GM18505 (cell line): ENCODE data around the gene MBP.

ENCODE experiments used
- ATAC-seq: cut with Tn5 transposase; IDR thresholded peaks from one replicate; pipeline ENCODE4 v1.9.1; 2021; ENCODE audit not compliant: unreplicated experiment
- POLR2A ChIP-seq: IDR thresholded peaks from 4 replicates; pipeline ENCODE4 v1.6.1; 2011; ENCODE audit warnings: borderline replicate concordance; ENCODE audit not compliant: insufficient read depth, insufficient read length; ENCODE audit errors: extremely low read depth

Gene MBP

DNA sequence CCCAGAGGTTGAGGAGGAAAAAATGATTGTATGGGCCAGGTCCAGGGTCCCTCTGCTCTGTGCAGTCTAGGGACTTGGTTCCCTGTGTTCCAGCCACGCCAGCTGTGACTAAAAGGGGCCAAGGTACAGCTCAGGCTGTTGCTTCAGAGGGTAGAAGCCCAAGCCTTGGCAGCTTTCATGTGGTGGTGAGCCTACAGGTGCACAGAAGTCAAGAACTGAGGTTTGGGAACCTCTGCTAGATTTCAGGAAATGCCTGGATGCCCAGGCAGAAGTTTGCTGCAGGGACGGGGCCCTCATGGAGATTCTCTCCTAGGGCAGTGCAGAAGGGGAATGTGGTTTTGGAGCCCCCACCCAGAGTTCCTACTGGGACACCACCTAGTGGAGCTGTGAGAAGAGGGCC lies 10.6 kb upstream of the MBP start:
- no peak for ATAC-seq
- no peak for TF ChIP-seq POLR2A

DNA sequence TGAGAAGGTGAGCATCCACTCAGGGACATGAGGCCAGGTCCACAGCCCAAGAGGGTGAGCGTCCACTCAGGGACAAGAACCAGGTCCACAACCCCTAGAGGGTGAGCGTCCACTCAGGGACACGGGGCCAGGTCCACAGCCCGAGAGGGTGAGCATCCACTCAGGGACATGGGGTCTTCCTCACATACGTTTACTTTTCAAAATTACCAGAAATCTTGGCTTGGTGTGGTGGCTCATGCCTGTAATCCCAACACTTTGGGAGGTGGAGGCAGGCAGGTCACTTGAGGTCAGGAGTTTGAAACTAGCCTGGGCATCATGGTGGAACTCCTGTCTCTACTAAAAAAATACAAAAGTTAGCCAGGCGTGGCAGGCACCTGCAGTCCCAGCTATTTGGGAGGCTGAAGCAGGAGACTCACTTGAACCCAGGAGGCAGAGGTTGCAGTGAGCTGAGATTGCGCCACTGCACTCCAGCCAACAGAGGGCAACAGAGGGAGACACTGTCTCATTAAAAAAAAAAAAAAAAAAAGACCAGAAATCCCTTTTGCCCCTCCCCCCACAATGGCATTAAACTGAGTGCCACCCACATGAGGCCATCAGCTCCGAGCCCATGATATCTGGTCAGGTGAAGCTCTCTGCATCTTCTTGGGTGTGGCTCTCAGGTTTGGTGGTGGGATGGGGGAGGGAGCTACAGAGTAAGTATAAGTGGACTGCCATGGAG lies 9.0 kb upstream of the MBP start:
- ATAC-seq = no peak
- TF ChIP-seq POLR2A = no peak

DNA sequence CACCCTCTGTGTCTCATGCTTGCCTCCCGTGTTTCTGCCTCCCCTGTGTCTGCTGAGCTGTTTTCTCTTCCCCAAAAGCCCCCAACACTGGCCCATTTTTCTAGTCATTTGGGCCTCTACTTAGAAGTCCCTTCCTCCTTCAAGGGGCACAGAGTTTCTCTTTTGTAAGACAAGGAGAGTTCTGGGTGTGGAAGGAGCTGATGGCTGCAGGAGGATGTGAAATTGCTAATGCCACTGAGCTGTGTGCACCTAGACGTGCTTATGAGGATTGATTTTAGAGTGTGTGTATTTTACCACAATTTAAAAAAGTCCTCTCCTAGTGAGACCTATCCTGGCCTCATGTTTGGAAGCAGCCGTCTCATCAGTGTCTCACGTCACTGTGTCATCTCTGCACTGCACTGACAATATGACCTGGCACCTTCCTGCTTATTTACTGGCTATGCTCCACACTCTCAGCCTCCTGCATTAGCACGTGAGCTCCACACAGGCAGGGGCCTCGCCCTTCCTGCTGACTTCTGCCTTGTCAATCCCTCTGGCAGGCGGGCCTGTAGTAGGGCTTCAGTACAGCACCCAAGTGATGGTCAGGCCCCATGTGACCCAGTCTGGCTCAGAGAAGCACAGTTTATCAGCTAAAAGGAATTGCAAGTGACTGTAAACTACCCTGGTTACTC lies 8.0 kb upstream of the MBP start:
- TF ChIP-seq POLR2A = no peak
- no peak for ATAC-seq

DNA sequence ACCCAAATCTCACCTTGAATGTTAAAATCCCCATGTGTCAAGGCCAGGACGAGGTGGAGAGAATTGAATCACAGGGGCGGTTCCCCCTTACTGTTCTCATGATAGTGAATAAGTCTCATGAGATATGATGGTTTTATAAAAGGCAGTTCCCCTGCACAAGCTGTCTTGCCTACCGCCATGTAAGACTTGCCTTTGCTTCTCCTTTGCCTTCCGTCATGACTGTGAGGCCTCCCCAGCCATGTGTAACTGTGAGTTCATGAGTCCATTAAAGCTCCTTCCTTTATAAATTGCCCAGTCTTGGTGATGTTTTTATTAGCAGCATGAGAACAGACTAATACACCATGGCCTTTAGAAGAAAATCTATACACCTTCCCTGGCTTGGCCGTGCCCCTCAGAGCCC lies 7.4 kb upstream of the MBP start:
- no peak for TF ChIP-seq POLR2A
- ATAC-seq = no peak

DNA sequence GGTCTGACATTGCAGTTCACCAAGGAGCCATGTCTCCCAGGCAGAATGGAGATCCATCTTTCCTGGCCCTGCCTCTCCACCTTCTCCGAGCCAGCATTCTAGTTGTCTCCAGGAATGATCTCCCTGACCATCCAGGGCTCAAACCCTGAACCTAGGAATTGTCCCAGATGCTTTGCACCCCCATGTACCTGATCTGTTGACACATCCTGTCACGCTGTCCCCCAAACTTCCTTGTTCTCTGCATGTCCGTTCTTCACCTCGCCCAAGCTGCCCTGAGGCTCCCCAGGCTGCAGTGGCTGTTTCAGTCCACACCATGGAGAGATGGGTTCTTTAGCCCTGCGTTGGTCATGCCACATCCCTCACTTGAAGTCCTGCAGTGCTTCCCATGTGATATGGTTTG lies 7.0 kb upstream of the MBP start:
- no peak for ATAC-seq
- TF ChIP-seq POLR2A = no peak

DNA sequence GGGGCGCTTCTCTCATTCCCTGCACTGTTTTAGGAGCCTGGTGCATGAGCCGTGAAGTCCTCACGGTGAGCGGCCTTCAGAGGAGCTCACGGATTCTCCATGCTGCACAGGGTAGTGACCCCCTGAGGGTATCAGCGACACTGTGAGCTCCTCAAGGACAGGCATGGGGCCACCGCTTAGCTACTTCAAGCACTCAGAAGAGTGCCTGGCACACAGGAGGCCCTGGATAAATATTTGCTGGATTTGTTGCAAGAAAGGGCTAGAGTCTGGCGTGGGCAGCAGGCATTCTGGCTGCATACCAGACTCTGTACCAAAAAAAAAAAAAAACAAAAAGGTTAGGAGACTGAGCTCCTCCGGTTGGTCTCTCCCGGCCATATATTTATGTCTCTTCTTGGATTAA lies 5.7 kb upstream of the MBP start:
- no peak for TF ChIP-seq POLR2A
- no peak for ATAC-seq

DNA sequence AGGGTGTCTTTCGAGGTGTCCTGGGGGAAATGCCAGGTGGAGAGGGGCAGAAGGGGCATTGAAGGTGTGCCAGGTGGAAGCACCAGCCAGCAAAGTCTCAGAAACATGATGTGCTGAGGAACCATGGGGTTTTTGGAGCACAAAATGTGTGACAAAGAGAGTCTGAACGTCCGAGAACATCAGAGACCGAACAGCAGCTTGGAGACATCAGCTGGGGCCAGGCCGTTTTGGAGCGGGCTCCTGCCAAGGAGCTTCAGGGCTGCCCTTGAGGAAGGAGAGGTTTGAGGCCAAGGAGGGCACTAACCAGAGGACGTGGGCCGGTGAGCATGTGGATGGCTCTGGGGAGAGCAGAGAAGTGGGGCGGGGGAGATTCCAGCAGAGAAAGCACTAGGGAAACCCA lies 5.3 kb upstream of the MBP start:
- ATAC-seq = no peak
- TF ChIP-seq POLR2A = no peak

DNA sequence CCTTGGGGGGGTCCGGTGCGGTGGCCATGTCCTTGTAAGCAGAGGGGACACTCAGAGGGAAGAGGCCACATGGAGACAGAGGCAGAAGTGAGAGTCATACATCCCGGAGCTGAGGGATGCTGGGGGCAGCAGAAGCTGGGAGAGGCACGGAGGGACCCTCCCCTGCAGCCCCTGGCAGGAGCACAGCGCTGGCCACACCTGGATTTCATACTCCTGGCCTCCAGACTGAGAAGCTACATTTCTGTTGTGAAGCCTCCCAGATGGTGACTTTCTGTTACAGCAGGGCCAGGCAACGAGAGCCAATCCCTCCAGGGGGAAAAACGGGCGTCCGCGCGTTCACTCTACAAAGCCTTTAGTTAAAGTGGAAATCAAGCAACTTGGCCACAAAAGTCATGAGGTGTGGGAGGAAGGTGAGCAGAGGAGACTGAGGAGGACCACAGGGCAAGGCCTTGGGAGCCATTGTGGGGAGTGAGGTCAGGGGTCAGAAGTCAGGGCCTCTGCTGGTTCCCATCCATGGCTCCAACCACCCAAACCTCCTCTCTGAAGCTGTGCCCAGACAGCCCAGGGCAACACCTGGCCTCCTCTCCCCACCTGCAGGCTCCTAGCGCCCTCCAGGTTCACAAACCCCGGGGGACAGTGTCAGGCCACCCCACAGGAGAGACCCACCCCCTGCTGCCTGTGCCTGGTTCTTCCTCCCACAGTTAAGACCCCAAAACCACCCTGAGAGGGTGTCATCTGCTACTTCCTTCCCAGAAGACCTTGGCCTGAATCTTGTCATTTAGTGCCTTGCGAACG lies 4.5 kb upstream of the MBP start:
- no peak for TF ChIP-seq POLR2A
- no peak for ATAC-seq

DNA sequence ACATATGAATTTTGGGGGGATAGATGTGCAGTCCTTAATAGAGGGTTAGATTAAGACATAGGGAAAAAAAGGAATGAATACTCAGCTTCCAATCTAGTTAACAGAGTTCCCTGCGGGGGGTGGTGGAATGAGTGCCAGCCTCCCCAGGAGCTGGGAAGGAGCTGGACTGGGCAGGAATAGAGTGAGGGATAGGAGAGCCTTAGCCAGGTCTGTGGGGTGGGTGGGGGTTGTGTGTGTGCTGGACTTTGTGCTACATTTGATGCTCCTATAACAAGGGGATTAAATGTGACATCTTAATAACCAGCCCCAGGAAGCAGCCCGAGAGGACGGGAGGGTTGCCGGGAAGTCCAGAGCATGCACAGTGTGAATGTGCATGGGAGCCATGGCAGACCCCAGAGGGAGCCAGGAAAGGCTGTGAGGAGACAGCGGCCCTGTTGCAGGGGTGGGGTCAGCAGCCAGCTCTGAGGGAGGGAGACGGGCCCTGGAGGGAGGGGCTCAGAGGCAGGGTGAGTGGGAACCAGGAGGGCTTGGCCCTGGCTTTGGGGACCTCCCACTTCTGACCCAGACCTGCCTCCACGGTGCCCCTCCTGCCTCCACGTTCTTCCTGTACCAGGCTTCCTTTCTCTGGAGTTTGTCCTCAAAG lies 3.6 kb upstream of the MBP start:
- ATAC-seq = no peak
- TF ChIP-seq POLR2A = no peak

DNA sequence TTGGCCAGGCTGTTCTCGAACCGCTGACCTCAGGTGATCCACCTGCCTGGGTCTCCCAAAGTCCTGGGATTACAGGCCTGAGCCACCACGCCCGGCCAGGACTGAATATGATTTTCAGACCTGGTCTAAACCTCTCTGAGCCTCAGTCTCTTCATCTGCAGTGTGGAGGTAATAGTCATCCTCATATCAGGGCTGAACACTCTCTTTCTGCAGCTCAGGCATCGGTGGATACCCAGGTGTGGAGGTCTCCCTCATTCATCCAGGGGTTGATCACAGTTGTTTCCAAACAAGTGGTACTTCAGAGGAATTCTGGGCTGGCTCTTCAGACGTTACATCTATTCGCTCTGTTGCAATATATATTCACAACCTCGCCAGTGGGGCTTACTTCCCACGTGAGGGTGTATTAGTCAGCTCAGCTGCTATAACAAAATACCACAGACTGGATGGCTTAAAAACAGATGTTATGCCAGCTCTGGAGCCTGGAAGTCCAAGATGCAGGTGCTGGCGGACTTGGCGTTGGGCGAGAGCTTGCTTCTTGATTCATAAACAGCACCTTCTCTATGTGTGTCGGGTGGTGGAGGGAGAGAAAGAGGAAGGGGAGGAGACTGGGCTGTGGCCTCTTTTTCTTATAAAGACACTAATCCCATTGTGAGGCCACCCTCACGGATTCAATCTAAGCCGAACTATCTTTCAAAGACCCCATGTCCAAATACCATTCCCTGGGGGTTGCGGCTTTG lies 2.9 kb upstream of the MBP start:
- ATAC-seq = no peak

DNA sequence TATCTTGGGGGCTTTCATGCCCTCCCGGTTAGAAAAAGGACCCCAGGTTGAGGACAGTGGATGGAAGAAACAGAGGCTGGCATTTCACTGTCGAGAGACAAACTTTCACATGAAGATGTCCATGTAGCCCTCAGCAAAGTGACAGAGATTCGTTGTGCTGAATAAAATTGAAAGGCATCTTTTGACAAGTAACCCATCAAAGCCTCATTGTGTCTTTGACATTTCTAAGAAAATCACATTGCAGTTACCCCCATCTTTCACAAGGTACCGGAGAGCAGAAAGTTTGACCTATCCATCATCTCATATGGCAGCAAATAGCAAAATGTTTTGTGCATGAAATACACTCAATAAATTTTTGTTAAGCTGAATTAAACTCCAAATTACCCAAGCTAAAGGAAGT lies 2.0 kb upstream of the MBP start:
- ATAC-seq = no peak
- no peak for TF ChIP-seq POLR2A

More for the DNA sequence above, 2.9 kb upstream of the MBP start:
- no peak for TF ChIP-seq POLR2A

DNA sequence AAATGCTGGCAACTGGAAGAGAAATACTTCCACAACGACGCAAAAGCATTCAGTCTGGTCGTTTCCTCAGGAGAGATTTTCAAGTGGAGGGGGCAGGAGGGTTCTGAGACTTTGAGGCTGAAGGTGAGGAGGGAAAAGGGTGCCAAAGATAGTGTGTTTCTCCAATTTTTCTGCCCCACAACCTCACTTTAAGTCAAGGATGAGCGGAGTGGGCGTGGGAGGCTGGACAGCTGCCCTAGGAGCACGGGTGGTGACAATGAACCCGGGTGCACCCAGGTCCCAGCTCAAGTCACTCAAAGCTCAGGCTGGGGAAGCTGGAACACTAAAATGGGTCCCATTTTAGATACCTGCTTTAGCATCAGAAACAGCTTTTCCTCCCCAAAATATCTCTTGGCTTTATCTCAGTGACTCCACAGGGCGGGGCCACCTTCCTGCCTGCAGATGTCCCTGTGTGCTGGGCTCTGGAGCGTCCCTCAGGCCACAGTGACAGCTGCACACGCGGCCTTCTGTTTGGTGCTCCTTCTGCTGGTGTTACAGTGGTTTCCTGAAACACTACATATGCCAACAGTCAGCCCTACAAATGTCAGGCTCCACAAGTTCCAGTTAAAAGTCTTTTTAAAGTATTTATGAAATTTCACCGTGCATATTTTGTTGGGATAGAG lies 1.4 kb upstream of the MBP start:
- no peak for ATAC-seq
- TF ChIP-seq POLR2A = no peak
